Measurements from ENCODE around the gene HOXA13. TPM values are rescaled to one million over a fixed set of nuclear protein-coding genes. Genes with fewer than 3 reads are reported as not detected.

HOXA13 gene
- total and polyA plus RNA-seq, 2 donors (not counting 1 experiment from before 2014, with no cell fraction given), result not detected

DNA sequence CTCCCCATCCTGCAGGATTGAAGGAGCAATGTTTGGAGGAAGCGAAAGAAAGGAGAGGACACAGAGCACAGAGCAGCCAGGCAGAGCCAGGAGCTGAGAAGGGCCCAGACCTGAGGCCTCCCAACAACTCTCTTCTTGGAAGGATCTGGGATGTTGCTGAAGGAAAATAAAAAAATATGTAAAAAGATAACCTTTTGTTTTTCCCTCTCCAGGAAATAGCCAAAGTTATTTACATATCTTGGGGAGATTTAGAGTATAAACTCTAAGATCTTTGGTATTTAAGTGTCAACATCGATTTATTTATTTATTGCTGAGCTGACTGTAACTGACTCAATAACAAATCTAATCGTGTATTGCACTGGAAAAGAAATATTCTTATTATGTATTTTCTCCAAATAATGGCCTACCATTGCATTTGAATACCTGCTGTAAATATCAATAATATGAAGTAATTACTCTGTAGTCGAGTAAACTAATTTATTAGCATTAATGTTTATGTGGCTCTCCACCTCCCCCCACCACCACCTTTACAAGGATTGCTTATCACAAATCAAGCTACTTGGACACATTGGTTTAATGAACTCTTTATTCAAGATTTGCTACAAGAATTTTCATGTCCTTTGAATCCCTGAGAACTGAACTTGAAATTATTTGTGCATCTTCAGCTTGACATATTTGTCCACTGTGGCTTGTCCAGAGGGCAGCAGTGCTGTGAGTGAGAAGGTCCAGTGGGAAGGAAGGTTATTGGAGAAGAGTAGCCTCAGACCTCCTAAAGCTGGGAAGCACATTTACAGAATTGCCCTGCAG is 13.0 kb downstream of the HOXA13 start:
- no peak overlapping the region for H3K4me2 ChIP-seq (replicated peaks; ENCODE audit: low read depth, low read length, poor library complexity, severe bottlenecking)
- ChIA-PET CTCF (interaction anchor here (0.8 to 5.9 kb wide), 10 partner anchors 9 to 833 kb away, joined by 3 to 28 read pairs (median 4); partner anchors contain the start of gene HOXA13), POLR2A (no interaction called here)
- TF ChIP-seq, protein P1, sequence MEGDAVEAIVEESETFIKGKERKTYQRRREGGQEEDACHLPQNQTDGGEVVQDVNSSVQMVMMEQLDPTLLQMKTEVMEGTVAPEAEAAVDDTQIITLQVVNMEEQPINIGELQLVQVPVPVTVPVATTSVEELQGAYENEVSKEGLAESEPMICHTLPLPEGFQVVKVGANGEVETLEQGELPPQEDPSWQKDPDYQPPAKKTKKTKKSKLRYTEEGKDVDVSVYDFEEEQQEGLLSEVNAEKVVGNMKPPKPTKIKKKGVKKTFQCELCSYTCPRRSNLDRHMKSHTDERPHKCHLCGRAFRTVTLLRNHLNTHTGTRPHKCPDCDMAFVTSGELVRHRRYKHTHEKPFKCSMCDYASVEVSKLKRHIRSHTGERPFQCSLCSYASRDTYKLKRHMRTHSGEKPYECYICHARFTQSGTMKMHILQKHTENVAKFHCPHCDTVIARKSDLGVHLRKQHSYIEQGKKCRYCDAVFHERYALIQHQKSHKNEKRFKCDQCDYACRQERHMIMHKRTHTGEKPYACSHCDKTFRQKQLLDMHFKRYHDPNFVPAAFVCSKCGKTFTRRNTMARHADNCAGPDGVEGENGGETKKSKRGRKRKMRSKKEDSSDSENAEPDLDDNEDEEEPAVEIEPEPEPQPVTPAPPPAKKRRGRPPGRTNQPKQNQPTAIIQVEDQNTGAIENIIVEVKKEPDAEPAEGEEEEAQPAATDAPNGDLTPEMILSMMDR (IDR thresholded peaks at IDR 0.05), result no peak
- TF ChIP-seq EZH2 (IDR thresholded peaks at IDR 0.05; ENCODE audit: borderline replicate concordance, insufficient read depth, low read depth, low read length, poor library complexity, severe bottlenecking), result peak; percentile 16
- Mint-ChIP-seq H3K27me3 (peaks cover 78% of the 10 kb centered on the region), H3K4me3 (no peak overlapping the region), H3K4me1 (peaks cover 44% of the 10 kb centered on the region), H3K9me3 (ENCODE audit: insufficient read depth) (no peaks in the 10 kb centered on the region), H3K27ac (no peak overlapping the region)
- no peak overlapping the region for H3K9ac ChIP-seq (ENCODE audit: low read length)
- H4K20me1 ChIP-seq (ENCODE audit: control insufficient read depth, insufficient read depth, low read length, poor library complexity, severe bottlenecking), result no peaks in the 10 kb centered on the region
- WGBS (ENCODE audit: insufficient coverage), result no CpG with 5 or more reads among the region's 4 CpGs
- no peak overlapping the region for H3K27ac ChIP-seq (ENCODE audit: low read length in 2 of 2)
- H3K79me2 ChIP-seq (ENCODE audit: control insufficient read depth, insufficient read depth, low read length), result no peaks in the 10 kb centered on the region
- DNase-seq (peak; percentile 26), ATAC-seq (ENCODE audit: low read depth) (no peak)
- H3K4me1 ChIP-seq (ENCODE audit: control insufficient read depth in 2 of 2, insufficient read depth in 2 of 2, low read length in 2 of 2), result peaks cover 52 to 80% of the 10 kb centered on the region in 2 donors
- intact Hi-C loops (cut with micrococcal nuclease), result loop anchor here (5.0 kb wide), 1 partner anchor 35 kb away; the partner anchor contains the start of gene HOXA3
- H2AFZ ChIP-seq (ENCODE audit: insufficient read depth, low read depth, low read length, poor library complexity, severe bottlenecking), result no peak overlapping the region
- H3K9me3 ChIP-seq (ENCODE audit: control extremely low read depth in 1 of 3, control insufficient read depth in 2 of 3, insufficient read depth in 1 of 3, low read length in 2 of 3), result peaks cover 0 to 80% (median 9%) of the 10 kb centered on the region in 3 donors
- peaks cover 0 to 99% (median 88%) of the 10 kb centered on the region in 4 experiments for H3K27me3 ChIP-seq (replicated peaks in 1 of 4; ENCODE audit: control extremely low read depth in 1 of 4, control insufficient read depth in 3 of 4, insufficient read depth in 4 of 4, low read length in 3 of 4)
- H3K4me3 ChIP-seq (ENCODE audit: control extremely low read depth in 1 of 5, extremely low read depth in 1 of 5, insufficient read depth in 1 of 5, low read depth in 2 of 5, low read length in 4 of 5), result no peak overlapping the region
- H3K36me3 ChIP-seq (replicated peaks in 1 of 2; ENCODE audit: control extremely low read depth in 1 of 2, control insufficient read depth in 1 of 2, extremely low read depth in 1 of 2, insufficient read depth in 2 of 2, low read length in 1 of 2), result no peaks in the 10 kb centered on the region
